GM12875 (cell line): Measurements from ENCODE around the gene KMO.

Source experiments
- H3K4me3 ChIP-seq: one replicate; pipeline ENCODE4 v1.5.1; 2011; ENCODE audit warnings: low read depth, low read length, control low read depth
- TF ChIP-seq, protein P1 (sequence below): IDR thresholded peaks from 2 replicates; pipeline ENCODE4 v1.5.1; 2011; ENCODE audit warnings: low read depth, mild to moderate bottlenecking, control low read depth, inconsistent platforms, low read length, moderate library complexity, borderline replicate concordance; ENCODE audit not compliant: insufficient read depth

Gene KMO

GRCh38 chr1:241553886-241554592 lies 21.9 kb downstream of the KMO start:
- H3K4me3 ChIP-seq, result no peak overlapping the region
- TF ChIP-seq, protein P1, sequence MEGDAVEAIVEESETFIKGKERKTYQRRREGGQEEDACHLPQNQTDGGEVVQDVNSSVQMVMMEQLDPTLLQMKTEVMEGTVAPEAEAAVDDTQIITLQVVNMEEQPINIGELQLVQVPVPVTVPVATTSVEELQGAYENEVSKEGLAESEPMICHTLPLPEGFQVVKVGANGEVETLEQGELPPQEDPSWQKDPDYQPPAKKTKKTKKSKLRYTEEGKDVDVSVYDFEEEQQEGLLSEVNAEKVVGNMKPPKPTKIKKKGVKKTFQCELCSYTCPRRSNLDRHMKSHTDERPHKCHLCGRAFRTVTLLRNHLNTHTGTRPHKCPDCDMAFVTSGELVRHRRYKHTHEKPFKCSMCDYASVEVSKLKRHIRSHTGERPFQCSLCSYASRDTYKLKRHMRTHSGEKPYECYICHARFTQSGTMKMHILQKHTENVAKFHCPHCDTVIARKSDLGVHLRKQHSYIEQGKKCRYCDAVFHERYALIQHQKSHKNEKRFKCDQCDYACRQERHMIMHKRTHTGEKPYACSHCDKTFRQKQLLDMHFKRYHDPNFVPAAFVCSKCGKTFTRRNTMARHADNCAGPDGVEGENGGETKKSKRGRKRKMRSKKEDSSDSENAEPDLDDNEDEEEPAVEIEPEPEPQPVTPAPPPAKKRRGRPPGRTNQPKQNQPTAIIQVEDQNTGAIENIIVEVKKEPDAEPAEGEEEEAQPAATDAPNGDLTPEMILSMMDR, result no peak

DNA sequence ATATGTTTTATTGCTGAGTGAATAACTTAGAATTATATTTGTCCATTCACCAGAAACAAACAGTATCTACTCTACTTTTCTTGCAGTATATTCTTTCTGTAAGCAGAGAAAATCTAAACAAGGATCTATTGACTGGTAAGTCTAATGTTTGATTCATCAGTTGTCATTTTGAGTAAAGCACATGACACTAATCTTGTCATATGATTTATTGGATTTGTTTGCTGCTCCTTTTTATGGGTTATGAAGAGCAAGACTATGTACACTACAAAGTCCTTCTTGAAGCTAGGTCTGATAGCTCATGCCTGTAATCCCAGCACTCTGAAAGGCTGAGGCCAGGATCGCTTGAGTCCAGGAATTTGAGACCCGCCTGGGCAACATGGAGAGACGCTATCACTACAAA lies 23.3 kb downstream of the KMO start:
- TF ChIP-seq, protein P1, result no peak
- no peak overlapping the region for H3K4me3 ChIP-seq

GRCh38 chr1:241557031-241557430 lies 24.9 kb downstream of the KMO start:
- TF ChIP-seq, protein P1, result no peak
- H3K4me3 ChIP-seq, result no peak overlapping the region

DNA sequence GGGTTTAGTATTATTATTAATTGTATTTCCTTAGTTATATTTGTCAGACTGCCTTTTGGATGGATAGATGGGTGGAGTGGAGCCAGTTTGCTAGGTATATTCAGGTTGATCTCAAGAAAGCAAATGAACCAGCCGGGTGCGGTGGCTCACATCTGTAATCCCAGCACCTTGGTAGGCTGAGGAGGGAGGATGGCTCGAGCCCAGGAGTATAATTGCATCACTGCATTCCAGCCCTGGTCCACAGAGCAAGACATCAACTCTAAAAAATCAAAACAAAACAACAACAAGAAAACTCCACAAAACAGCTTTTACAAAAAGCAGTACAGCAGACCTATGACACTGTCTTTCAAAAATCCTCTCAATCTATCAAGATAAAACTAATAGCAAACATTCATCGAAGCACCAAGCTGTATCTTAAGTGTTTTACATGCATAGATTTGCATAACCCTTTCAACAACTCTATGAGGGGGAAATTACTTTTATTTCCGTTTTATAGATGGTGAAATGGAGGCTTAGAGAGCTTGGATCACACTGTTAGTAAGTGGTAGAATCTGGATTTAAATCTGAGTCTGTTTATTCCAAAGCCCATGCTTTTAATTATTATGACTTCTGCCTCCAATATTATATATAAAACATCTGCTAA lies 25.5 kb downstream of the KMO start:
- H3K4me3 ChIP-seq, result no peak overlapping the region
- TF ChIP-seq, protein P1, result no peak

- H3K4me3 ChIP-seq, result no peak overlapping the region
- TF ChIP-seq, protein P1, result no peak
These were observed 28.1 kb downstream of the KMO start for GRCh38 chr1:241560146-241560848.

- H3K4me3 ChIP-seq, result no peak overlapping the region
- TF ChIP-seq, protein P1, result no peak
These were observed 28.6 kb downstream of the KMO start for GRCh38 chr1:241560849-241561187.
